Activated CD8-positive, alpha-beta memory T cell treated with anti-CD3 and anti-CD28 coated beads for 48 hours (primary cell): Measurements from ENCODE around the gene ZNF319.

ENCODE experiments used
- DNase-seq, 3 experiments: peaks; one replicate each; pipeline ENCODE4 v3.0.0-alpha.2; 2020; ENCODE audit warnings: low read depth in 2 of 3, low spot score in 2 of 3

The ZNF319 gene

DNA sequence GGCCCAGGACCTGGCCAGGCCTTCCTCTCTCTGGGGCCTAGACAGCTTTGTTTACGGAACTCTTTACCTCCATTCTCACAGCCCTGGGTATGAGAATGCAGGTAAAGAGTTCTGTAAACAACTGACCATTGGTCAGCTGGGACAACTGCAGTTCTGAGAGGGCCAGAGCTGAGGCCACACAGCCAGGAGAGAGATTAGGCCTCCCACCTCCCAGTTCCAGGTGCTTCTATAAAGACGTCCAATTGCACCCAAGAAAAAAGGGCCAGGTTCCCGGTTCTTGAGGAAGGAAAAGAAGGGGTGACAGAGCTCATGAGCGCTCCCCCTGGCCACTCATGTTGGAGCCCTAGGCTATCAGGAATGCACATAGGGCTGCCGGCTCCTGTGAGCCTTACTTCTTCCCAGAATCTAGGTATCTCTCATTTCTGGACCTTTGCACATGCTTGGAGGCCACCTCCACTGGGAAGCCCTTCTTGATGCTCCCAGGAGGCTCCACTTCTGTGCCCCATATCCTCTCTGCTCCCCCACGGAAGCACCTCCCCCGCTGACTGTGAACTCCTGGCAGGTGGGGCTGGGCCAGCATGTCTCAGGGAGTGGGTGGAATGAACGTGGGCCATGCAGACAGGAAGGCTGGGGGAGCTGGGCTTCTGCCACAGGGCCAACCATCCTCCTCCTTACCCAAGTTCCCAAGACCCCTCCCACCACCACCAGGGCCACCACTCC, 42.6 kb downstream of the ZNF319 start:
- DNase-seq, result no peak

DNA sequence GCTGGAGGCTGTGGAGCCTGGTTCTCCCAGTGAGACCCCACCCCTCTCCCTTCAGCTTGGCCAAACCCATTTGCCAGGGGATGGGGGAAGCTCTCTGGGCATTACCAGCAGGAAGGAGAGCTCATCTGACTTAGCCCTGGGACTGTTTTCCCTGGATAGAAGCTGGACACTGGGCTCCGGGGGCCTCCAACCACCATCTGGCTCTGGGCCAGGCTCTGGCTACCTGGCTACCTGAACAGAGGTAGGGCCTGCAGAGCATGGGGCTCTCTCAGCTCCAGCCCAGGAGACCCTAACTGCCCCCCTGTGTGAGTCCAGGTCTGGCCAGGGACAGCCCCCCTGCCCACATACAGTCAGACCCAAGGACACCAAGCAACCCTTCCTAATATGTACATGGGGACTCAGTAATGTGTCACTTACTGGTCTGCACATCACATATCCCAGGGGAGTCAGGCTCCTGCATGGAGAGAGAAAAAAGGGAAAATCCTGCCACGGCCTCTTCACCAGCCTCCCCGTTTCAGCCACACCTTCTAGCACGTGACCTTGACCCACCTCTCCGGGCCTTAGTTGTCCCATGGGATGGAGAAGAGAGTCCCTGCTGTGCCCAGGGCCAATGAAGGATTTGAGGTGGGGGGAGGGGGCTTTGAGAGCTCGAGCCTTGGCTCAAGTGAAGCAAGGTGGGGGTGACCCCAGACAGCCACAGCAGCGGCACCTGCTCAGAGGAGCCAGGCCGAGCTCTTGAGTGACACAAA, 43.4 kb downstream of the ZNF319 start:
- DNase-seq, result no peak

DNA sequence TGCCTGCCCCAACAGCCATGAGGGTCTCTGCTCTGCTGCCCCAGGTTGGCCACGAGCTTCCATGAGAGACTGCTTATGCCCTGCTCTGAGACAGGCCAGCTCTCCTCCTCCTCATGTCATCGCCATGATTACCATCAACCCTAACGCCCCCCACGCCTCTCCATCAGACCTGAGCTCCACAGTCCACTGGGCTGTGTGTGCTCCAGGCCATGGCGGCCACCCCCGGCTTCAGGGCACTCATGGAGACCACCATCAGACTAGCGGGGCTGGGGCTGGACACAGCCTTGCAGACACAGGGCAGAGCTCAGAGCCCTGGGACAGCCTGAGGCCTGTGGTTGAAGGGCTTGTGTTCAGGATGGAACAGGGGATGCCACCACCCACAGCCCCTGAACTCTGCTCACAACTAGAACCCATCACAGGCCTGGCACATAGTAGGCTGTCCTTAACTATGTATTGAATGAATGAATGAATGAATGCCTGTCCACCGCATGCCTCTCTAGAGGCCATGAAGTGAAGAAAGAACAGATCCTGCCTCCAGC, 44.1 kb downstream of the ZNF319 start:
- DNase-seq, result no peak

DNA sequence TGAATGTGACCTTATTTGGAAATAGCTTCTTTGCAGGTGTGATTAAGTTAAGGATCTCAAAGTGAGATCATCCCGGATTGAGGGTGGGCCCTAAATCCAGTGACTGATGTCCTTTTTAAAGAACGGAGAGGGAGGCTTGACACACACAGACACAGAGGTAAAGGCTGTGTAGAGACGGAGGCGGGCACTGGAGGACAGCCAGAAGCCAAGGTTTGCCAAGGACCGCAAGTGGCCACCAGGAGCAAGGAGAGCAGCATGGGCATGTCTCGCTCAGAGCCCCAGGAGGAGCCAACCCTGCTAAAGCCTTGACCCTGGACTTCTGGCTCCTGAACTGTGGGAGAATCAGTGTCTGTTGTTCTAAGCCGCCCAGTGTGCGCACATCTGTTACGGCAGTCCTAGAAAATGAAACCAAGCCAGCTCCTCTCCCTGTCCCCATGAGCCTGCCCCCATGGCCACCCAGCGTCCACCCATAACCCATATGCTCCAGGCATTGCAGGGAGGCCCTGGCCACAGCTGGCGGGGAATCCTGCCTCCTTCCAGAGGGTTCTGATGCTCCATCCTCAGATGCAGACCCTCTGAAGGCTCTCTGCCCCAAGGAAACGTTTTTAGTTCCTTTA, 44.8 kb downstream of the ZNF319 start:
- no peak for DNase-seq

DNA sequence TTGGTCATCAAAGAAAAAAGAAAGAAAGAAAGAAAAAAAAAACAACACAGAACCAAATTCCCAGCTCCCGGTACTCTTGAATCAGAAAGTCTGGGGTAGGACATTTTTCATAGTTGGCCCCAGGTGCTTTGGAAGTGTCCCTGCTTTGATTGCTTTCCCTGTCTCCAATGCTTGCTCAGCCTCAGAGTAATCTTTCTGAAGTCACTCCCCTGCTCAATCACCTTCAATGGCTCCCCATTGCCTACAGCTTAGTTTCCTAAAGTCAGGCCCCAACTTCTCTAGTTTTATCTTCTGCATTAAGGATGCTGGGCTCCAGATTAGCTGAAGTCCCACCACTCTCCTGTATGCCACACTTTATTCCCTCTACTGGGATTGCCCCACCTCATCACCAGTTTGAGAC, 46.6 kb downstream of the ZNF319 start:
- no peak for DNase-seq

DNA sequence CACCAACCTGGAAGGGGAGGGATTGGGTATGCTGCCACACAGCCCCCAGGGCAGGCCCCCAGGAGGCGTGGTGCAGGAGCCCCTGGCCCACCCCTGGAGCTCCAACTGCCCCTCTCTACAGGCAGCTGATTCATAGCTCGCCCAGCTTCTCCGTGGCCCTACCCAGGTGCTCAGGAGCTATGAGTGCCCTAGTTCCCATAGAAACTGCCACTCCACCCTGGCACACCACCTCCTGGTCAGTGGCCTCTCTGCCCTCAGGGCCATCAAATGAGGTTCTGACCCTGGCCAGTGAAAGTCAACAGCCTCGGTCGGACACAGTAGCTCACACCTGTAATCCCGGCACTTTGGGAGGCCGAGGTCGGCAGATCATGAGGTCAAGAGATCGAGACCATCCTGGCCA, 47.6 kb downstream of the ZNF319 start:
- DNase-seq, result no peak

DNA sequence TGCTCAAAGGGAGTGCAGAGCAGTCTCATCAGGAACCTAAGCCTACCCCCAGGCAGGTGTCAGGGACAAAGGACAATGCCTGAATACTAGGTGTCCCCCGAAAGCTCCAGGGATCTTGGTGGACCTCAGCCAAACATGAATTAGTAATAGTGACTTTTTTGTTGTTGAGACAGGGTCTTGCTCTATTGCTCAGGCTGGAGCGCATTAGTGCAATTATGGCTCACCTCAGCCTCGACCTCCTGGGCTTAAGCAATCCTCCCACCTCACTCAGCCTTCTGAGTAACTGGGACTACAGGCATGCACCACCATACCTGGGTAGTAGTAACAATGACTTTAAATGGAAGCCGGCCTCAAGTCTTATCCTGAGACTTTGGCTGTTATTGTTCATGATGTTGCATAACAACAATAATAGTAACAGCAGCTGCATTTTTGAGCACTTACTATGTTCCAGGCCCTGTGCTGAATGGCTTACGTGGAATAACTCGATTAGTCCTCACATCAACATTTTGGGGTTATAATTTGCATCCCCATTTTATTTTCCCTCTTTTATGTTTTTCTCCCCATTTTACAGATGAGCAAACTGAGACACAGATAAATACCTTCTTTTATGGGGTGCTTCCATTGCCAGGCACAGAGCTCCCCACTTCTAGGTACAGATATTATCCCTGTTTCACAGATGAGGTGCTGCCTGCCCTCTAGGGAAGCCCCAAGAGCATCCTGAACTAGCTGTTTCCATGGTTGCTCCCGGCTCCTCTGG, 49.1 kb downstream of the ZNF319 start:
- no peak for DNase-seq

DNA sequence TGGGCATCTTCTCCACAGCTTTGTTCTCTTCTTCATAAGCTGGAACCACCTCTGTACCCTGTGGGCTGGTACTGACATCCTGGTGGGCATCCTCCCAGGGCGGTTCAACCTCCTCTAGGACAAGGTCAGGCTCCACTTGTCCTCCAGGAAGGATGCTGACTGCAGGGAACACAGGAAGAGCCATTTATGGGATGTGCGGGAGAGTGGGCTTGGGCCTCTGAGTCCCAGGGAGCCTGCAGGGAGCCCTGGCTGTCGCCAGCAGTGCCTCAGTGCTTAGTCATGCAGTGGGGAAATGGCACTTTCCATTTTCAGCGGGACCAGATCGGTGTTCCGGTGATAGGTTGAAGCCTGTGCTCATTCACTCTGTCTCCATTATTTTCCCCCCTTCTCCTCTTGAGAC, 50.1 kb downstream of the ZNF319 start:
- no peak for DNase-seq

DNA sequence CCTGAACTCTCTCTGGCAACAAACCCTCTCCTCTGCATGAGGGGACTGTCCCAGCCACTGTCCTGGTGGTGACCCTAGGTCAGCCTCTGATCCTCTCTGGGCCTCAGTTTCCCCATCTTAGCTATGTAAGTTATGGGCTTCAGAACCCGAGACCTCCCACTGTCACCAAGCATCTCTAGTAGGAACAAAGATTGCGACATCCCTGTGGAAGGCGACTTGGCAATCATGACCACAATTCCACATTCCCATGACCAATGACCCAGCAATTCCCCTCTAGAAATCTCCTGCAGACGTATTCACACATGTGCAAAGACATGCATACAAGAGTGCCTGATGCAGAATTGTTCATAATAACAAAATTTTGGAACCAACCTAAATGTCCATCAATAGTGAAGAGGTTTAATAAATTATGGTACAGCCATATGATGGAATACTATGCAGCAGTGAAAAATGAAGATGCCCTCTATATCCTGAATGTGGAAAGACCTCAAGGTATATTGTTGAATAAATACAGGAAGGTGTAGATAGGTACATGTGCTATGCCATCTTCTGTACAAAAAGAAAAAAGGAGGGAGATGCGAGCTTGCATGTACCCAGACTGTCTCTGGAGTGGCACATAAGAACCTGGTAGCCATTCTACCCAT, 50.8 kb downstream of the ZNF319 start:
- no peak for DNase-seq

DNA sequence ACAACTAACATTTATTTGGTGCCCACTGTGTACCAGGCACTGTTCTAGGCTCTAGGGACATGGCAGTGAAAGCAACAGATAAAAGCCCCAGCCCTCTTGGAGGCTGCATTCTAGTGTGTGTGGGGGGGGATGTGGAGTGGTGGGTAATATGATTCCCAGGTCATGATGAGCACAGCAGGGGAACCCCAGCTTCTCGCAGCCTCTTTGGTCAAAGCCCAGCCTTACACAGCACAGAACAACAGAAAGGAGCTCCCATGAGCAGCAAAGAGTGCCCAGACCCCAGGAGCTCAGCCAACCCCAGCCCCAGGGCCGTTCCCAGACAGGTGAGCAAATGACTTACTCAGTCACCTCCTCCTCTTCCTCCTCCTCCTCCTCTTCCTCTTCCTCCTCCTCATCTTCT, 51.5 kb downstream of the ZNF319 start:
- no peak for DNase-seq

DNA sequence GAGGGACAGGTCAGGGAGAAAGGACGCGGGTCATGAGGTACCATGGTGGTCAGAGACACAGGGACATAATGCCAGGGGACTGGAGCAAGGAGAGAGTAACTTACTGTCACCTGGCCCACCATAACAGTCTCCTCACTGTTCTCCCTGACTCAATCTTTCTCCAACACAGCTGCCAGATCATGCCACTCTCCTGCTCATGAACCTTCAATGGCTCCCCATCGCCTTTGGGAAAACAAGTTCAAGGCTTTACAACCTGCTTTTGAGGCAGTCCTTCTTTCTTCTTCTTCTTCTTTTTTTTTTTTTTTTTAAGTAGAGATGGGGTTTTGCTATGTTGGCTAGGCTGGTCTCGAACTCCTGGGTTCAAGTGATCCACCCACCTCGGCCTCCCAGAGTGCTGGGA, 52.4 kb downstream of the ZNF319 start:
- no peak for DNase-seq

DNA sequence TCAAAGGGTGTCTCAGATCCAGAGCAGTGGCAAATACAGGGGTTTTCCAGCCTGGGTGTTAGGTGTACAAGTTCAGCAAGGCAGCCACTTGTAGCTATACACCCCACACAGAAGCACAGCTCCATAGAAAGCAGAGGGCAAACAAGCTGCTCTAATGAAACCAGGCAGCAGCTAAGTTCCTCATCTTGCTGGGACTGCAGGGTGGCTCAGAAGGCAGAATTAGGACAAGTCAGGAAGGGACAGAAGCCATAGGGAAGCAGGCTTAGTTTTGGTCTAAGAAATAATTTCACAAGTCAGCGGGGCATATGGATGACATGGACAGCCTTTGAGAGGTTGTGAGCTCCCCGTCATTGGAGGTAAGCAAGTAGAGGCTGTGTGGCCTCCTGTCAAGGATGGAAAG, 53.2 kb downstream of the ZNF319 start:
- DNase-seq, result no peak

DNA sequence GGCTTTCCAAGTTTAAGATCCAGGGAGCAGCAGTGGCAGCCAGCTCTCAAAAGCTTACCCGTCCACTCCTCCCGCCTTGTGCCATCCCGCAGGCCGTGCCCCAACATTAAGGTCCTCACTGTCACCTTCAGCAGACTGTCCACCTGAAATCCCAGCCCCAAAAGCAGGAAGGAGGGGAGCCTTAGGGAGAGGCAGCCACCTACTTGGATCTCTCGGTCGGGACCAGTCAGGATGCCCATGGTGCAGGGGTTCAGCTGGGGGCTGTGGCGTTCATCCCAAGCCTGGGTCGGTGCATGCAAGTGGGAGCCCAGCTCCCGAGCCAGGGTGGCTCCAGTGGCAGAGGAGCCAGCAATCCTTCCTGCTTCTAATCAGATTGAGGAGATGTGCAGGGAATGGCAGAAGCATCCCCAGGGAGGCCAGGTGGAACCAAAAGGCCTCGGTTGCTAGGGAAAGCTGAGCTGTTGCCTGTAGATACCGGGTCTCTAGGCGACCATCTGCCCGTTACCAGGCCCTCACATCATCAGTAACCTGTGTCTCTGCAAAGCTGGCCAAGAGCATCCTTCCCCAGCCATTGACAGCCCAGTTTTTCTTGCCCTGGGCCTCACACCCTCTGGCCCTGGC, 54.2 kb downstream of the ZNF319 start:
- DNase-seq, result no peak

DNA sequence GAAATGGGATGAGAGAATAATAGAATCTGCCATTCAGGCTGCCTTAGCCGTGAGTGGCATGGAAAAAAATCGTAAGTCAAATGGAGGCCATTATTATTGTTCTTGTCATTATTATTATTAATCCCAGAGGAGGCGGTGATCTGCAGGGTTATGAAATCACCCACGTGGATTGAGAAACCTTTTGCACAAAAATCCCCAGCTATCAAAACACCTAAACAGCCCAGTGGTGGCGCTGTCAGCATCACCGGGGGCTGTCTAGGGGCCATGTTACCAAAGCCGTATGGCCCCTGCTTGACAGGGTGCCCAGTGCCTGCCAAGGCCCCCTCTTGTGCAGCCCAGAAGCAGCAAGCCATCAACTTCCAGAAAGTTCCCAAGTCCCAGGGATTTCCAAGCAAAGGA, 54.7 kb downstream of the ZNF319 start:
- no peak for DNase-seq

DNA sequence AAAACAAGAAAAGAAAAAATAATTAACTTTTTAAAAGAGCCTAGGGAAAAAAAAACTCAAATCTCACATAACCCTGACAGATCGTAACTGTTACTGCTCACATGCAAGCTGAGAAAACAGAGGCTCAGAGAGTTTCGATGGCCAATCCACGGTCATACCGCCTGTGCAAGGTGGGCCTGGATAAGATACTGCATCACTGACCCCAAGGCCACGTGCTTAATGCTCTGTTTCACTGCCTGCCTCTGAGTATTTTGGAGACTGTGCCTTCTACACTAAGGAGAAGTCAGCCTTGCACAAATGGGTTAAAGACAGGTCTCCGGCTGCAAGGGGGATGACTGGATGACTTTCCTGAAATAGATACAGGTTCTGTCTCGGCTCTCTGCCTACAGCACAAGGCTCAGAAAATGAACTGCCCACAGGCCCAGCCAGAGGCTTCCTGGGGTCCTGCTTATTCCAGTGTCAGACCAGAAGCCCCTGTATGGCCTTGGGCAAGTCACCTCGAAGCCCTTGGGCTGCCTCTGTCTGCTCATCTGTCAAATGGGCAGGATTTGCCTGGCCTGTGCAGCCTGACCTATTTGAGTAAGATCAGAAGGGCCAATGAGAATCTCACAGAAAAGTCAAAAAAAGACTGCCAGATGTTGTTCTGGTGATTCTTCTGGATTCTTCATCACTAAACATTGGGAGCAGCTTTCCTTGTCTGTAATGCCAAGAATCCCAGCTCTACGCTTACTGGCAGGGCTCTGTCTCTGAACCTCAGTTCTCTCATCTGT, 55.3 kb downstream of the ZNF319 start:
- no peak for DNase-seq
